HepG2 (cell line): ENCODE data around the gene RXRG. TPM values are rescaled to one million over a fixed set of nuclear protein-coding genes. Genes with fewer than 3 reads are reported as not detected.

Experiments used
- AFF4 ChIP-seq: sonication (generic); formaldehyde crosslinking; IDR thresholded peaks from 2 replicates; pipeline ENCODE4 v1.4.0; 2020; ENCODE audit warnings: missing genetic modification reagents
- CENPBD1 ChIP-seq: sonication (generic); formaldehyde crosslinking; IDR thresholded peaks from 2 replicates; pipeline ENCODE4 v1.8.0; 2022; ENCODE audit warnings: missing genetic modification reagents, low read depth, mild to moderate bottlenecking, borderline replicate concordance
- ELK4 ChIP-seq: sonication (generic); formaldehyde crosslinking; IDR thresholded peaks from 2 replicates; pipeline ENCODE4 v1.9.0; 2021; ENCODE audit warnings: missing genetic modification reagents, borderline replicate concordance
- GABPA ChIP-seq, 2 experiments: IDR thresholded peaks; 2 replicates each; pipeline ENCODE4 v1.6.1; 2011 to 2016; ENCODE audit warnings: low read depth in 2 of 2, low read length in 1 of 2, missing biosample characterization in 1 of 2, missing genetic modification characterization in 1 of 2
- GMEB2 ChIP-seq: IDR thresholded peaks from 2 replicates; pipeline ENCODE4 v1.6.1; 2016; ENCODE audit warnings: missing biosample characterization, missing genetic modification reagents, low read depth
- MBNL3 ChIP-seq: fragments of 250-450 bp; sonication (Bioruptor Pico); conservative IDR thresholded peaks from 2 replicates; pipeline ENCODE4 v1.8.0; 2022; ENCODE audit warnings: mild to moderate bottlenecking, inconsistent platforms
- PLRG1 ChIP-seq: fragments of 450-650 bp; conservative IDR thresholded peaks from 2 replicates; pipeline ENCODE4 v1.6.1; 2016
- RELA ChIP-seq: sonication (generic); formaldehyde crosslinking; IDR thresholded peaks from 2 replicates; pipeline ENCODE4 v1.4.0; 2020; ENCODE audit warnings: missing genetic modification reagents
- REPIN1 ChIP-seq: sonication (generic); formaldehyde crosslinking; IDR thresholded peaks from 2 replicates; pipeline ENCODE4 v1.8.0; 2022; ENCODE audit warnings: missing genetic modification reagents, low read depth, mild to moderate bottlenecking, borderline replicate concordance
- SAFB2 ChIP-seq: sonication (generic); formaldehyde crosslinking; IDR thresholded peaks from 2 replicates; pipeline ENCODE4 v1.5.1; 2020; ENCODE audit warnings: missing genetic modification reagents, low read depth, mild to moderate bottlenecking, borderline replicate concordance
- SMC3 ChIP-seq: IDR thresholded peaks from 2 replicates; pipeline ENCODE4 v1.6.1; 2011; ENCODE audit warnings: low read length, improper control_type of control experiment
- STAT5B ChIP-seq: sonication (generic); formaldehyde crosslinking; IDR thresholded peaks from 2 replicates; pipeline ENCODE4 v1.4.0; 2020; ENCODE audit warnings: missing genetic modification reagents
- THYN1 ChIP-seq: sonication (generic); formaldehyde crosslinking; IDR thresholded peaks from 2 replicates; pipeline ENCODE4 v1.8.1; 2023; ENCODE audit warnings: low read depth, mild to moderate bottlenecking, moderate library complexity, missing genetic modification reagents, borderline replicate concordance
- ZHX1 ChIP-seq: sonication (generic); formaldehyde crosslinking; IDR thresholded peaks from 2 replicates; pipeline ENCODE4 v1.8.1; 2022; ENCODE audit warnings: low read depth, mild to moderate bottlenecking, missing genetic modification reagents
- ZNF225 ChIP-seq: sonication (generic); formaldehyde crosslinking; IDR thresholded peaks from 2 replicates; pipeline ENCODE4 v1.4.0; 2020; ENCODE audit warnings: mild to moderate bottlenecking, missing genetic modification reagents
- ZNF292 ChIP-seq: sonication (generic); formaldehyde crosslinking; IDR thresholded peaks from 2 replicates; pipeline ENCODE4 v1.8.1; 2022; ENCODE audit warnings: mild to moderate bottlenecking, low read depth, missing genetic modification reagents, borderline replicate concordance
- ZNF670 ChIP-seq: sonication (generic); formaldehyde crosslinking; IDR thresholded peaks from 2 replicates; pipeline ENCODE4 v1.8.0; 2022; ENCODE audit warnings: mild to moderate bottlenecking, missing genetic modification reagents, borderline replicate concordance
- ZNF674 ChIP-seq: sonication (generic); formaldehyde crosslinking; IDR thresholded peaks from 2 replicates; pipeline ENCODE4 v1.5.0; 2020; ENCODE audit warnings: low read depth, mild to moderate bottlenecking, missing genetic modification reagents
- ZNF720 ChIP-seq: sonication (generic); formaldehyde crosslinking; IDR thresholded peaks from 2 replicates; pipeline ENCODE4 v1.4.0; 2020; ENCODE audit warnings: missing genetic modification reagents
- ZNF850 ChIP-seq: sonication (generic); formaldehyde crosslinking; conservative IDR thresholded peaks from 2 replicates; pipeline ENCODE4 v1.9.0; 2021; ENCODE audit warnings: mild to moderate bottlenecking, missing genetic modification reagents
- polyA plus RNA-seq, 8 experiments: library from polyadenylated mRNA; depleted of rRNA in 3 of 8; stranded (reverse) in 7 of 8; unstranded in 1 of 8; fragments of >200 nt; fragmentation: Illumina TruSeq in 4 of 8; extraction: Trizol in 4 of 8; gene quantifications; 2 replicates each; pipeline versions ENCODE4 v1.2.1 to v1.2.3, GENCODE V29; 2011 to 2016; ENCODE audit warnings: low read depth in 4 of 8, missing spikeins in 1 of 8, mixed read lengths in 1 of 8; ENCODE audit not compliant: insufficient read depth in 1 of 8
- total RNA-seq, 5 experiments: library from RNA; depleted of rRNA; stranded (reverse); fragments of >200 nt; fragmentation: Illumina TruSeq; extraction: Trizol; gene quantifications; 2 replicates each; pipeline ENCODE4 v1.2.3, GENCODE V29; 2016; ENCODE audit warnings: low read depth in 1 of 5

Gene RXRG
- total and polyA plus RNA-seq, 2 of the 13 experiments (the other 11 are each of a cell fraction or from before 2014, with no cell fraction given) = not detected

- TF ChIP-seq THYN1 (no peak), ZNF670 (no peak), RELA (CRISPR knock-in tag) (no peak), ELK4 (CRISPR knock-in tag) (no peak), ZNF292 (CRISPR knock-in tag) (no peak), GMEB2 (CRISPR knock-in tag) (no peak), CENPBD1 (CRISPR knock-in tag) (no peak), ZNF674 (no peak), PLRG1 (no peak), ZHX1 (CRISPR knock-in tag) (no peak), ZNF225 (no peak), ZNF720 (CRISPR knock-in tag) (no peak), MBNL3 (CRISPR knock-in tag) (no peak), REPIN1 (CRISPR knock-in tag) (no peak), SAFB2 (CRISPR knock-in tag) (no peak), AFF4 (CRISPR knock-in tag) (no peak), SMC3 (peak; percentile 90), ZNF850 (no peak), STAT5B (CRISPR knock-in tag) (no peak), GABPA (IDR thresholded peaks at IDR 0.05; ENCODE audit: low read depth, low read length) (no peak), GABPA (CRISPR knock-in tag; IDR thresholded peaks at IDR 0.05; ENCODE audit: low read depth) (no peak)
These were observed 41.0 kb downstream of the RXRG start (continued) for GRCh38 chr1:165403835-165404482.
